Breast epithelium (tissue), 4 donors: ENCODE results near the gene GLIS1. TPM values are rescaled to one million over a fixed set of nuclear protein-coding genes. Genes with fewer than 3 reads are reported as not detected.

Source experiments
- DNase-seq, 2 donors: peaks; one replicate each; pipeline ENCODE4 v3.0.0-alpha.2; 2019; ENCODE audit warnings: low spot score in 2 of 2
- H3K27ac ChIP-seq, 2 donors: fragments of 200-600 bp; sonication (generic) in 1 of 2; one replicate each; pipeline ENCODE4 v1.5.1; 2016 to 2019; ENCODE audit warnings: mild to moderate bottlenecking in 1 of 2
- H3K27me3 ChIP-seq, 2 donors: fragments of 200-600 bp; sonication (generic) in 1 of 2; one replicate each; pipeline versions ENCODE4 v1.5.1 to v1.6.0; 2017 to 2019; ENCODE audit warnings: control low read depth in 1 of 2, mild to moderate bottlenecking in 1 of 2
- H3K36me3 ChIP-seq: fragments of 200-600 bp; one replicate; pipeline ENCODE4 v1.5.1; 2019
- H3K4me1 ChIP-seq, 2 donors: fragments of 200-600 bp; sonication (generic); one replicate each; pipeline ENCODE4 v1.5.1; 2016 to 2019; ENCODE audit warnings: control low read depth in 1 of 2
- H3K4me3 ChIP-seq, 3 donors: fragments of 200-600 bp; sonication (generic); 1 replicate in 2 of 3; 2 replicates in 1 of 3; pipeline ENCODE4 v1.5.1; 2016 to 2019; ENCODE audit warnings: mild to moderate bottlenecking in 3 of 3, moderate library complexity in 2 of 3
- H3K9me3 ChIP-seq, 2 donors: fragments of 200-600 bp; sonication (generic) in 1 of 2; one replicate each; pipeline ENCODE4 v1.5.1; 2016 to 2019; ENCODE audit warnings: control low read depth in 1 of 2
- CTCF ChIP-seq, 3 donors: fragments of 450-650 bp; IDR thresholded peaks; one replicate each; pipeline ENCODE4 v1.5.1; 2016 to 2017; ENCODE audit warnings: antibody characterized with exemption in 3 of 3, mild to moderate bottlenecking in 3 of 3, moderate library complexity in 3 of 3
- POLR2A ChIP-seq: fragments of 450-650 bp; IDR thresholded peaks from one replicate; pipeline ENCODE4 v1.6.1; 2016; ENCODE audit warnings: antibody characterized with exemption, mild to moderate bottlenecking, moderate library complexity
- POLR2AphosphoS5 ChIP-seq, 3 donors: sonication (generic); formaldehyde crosslinking; IDR thresholded peaks; one replicate each; pipeline ENCODE4 v1.6.1; 2017; ENCODE audit warnings: antibody characterized with exemption in 3 of 3
- intact Hi-C: fragments of 100-400 bp; cut with DNase I; formaldehyde crosslinking; loops from one replicate; pipeline ENCODE4 v1.15.1; 2023; ENCODE audit warnings: low total_unique reads
- total RNA-seq, 3 donors: library from RNA; depleted of rRNA; stranded (reverse); fragments of >200 nt; gene quantifications; one replicate each; pipeline ENCODE4 v1.1.0, GENCODE V29; 2016

GLIS1 gene
- total RNA-seq, 3 donors from 2014 or later: 0.16 to 2.0 (median 0.59) TPM

GRCh38 chr1:53583021-53583867 lies 155.7 kb downstream of the GLIS1 start:
- Histone ChIP-seq H3K27ac (no peak overlapping the region), H3K36me3 (no peaks in the 10 kb centered on the region), H3K4me3 (no peak overlapping the region), H3K9me3 (no peaks in the 10 kb centered on the region), H3K4me1 (no peaks in the 10 kb centered on the region), H3K27me3 (no peaks in the 10 kb centered on the region)
- TF ChIP-seq POLR2A (no peak), CTCF (IDR thresholded peaks at IDR 0.05) (no peak), POLR2AphosphoS5 (IDR thresholded peaks at IDR 0.05) (no peak)
- DNase-seq: peak in 1 of 2 donors; percentile 25
- intact Hi-C loops: no loop called here

- no peaks in the 10 kb centered on the region for H3K27me3 ChIP-seq
- H3K4me3 ChIP-seq: no peak overlapping the region
- H3K4me1 ChIP-seq: no peaks in the 10 kb centered on the region
- peak in 1 of 2 donors; percentile 31 for DNase-seq
- no peaks in the 10 kb centered on the region for H3K9me3 ChIP-seq
- TF ChIP-seq CTCF (IDR thresholded peaks at IDR 0.05) (no peak), POLR2A (no peak), POLR2AphosphoS5 (IDR thresholded peaks at IDR 0.05) (no peak)
- no peaks in the 10 kb centered on the region for H3K36me3 ChIP-seq
- intact Hi-C loops: no loop called here
- no peak overlapping the region for H3K27ac ChIP-seq
These were observed 156.5 kb downstream of the GLIS1 start for GRCh38 chr1:53582211-53583020.

GRCh38 chr1:53581476-53581875 lies 157.5 kb downstream of the GLIS1 start:
- Histone ChIP-seq H3K36me3 (no peaks in the 10 kb centered on the region), H3K27ac (no peak overlapping the region), H3K4me3 (no peak overlapping the region), H3K27me3 (no peaks in the 10 kb centered on the region), H3K9me3 (no peaks in the 10 kb centered on the region), H3K4me1 (no peaks in the 10 kb centered on the region)
- peak in 1 of 2 donors; percentile 9 for DNase-seq
- TF ChIP-seq POLR2A (no peak), POLR2AphosphoS5 (IDR thresholded peaks at IDR 0.05) (no peak), CTCF (IDR thresholded peaks at IDR 0.05) (no peak)
- intact Hi-C loops: no loop called here

GRCh38 chr1:53580739-53581475 lies 158.1 kb downstream of the GLIS1 start:
- intact Hi-C loops: no loop called here
- H3K9me3 ChIP-seq: no peaks in the 10 kb centered on the region
- H3K4me1 ChIP-seq: no peaks in the 10 kb centered on the region
- H3K27ac ChIP-seq: no peak overlapping the region
- no peaks in the 10 kb centered on the region for H3K36me3 ChIP-seq
- H3K27me3 ChIP-seq: no peaks in the 10 kb centered on the region
- no peak overlapping the region for H3K4me3 ChIP-seq
- TF ChIP-seq POLR2AphosphoS5 (IDR thresholded peaks at IDR 0.05) (no peak), CTCF (IDR thresholded peaks at IDR 0.05) (no peak), POLR2A (no peak)
- DNase-seq: no peak
